Keratinocyte (primary cell): ENCODE data around the gene TOP1. TPM values are rescaled to one million over a fixed set of nuclear protein-coding genes. Genes with fewer than 3 reads are reported as not detected.
"Not testable (repeated sequence)": the region's sequence is repeated elsewhere in the genome, so short reads cannot be mapped to it uniquely, and the experiment has no call there.

Source experiments
- DNase-seq: peaks from one replicate; pipeline ENCODE4 v3.0.0-alpha.2; 2011; ENCODE audit warnings: low read depth, missing footprints, low spot score
- FAIRE-seq: peaks from 2 replicates; lab custom pipeline; 2011; peaks lifted over from hg19 to GRCh38; lab: Jason Lieb, UNC
- H2AFZ ChIP-seq: 2 replicates; pipeline ENCODE4 v1.6.0; 2012; ENCODE audit warnings: low read length, control low read depth, inconsistent platforms; ENCODE audit not compliant: control insufficient read depth
- H3K27ac ChIP-seq: 2 replicates; pipeline ENCODE4 v1.5.1; 2011; ENCODE audit warnings: low read length; ENCODE audit not compliant: control insufficient read depth, insufficient read depth
- H3K27me3 ChIP-seq: 3 replicates; pipeline ENCODE4 v1.6.0; 2011; ENCODE audit warnings: low read length; ENCODE audit not compliant: control insufficient read depth, insufficient read depth; ENCODE audit errors: extremely low read depth
- H3K36me3 ChIP-seq, 2 experiments: 2 replicates in 1 of 2; 3 replicates in 1 of 2; pipeline ENCODE4 v1.5.1; 2011; ENCODE audit warnings: low read length in 2 of 2, mild to moderate bottlenecking in 1 of 2; ENCODE audit not compliant: control insufficient read depth in 2 of 2, insufficient read depth in 2 of 2; ENCODE audit errors: extremely low read depth in 1 of 2
- H3K4me1 ChIP-seq: 3 replicates; pipeline ENCODE4 v1.5.1; 2011; ENCODE audit warnings: low read length; ENCODE audit not compliant: control insufficient read depth, insufficient read depth; ENCODE audit errors: extremely low read depth
- H3K4me2 ChIP-seq: 3 replicates; pipeline ENCODE4 v1.6.0; 2011; ENCODE audit warnings: low read depth, low read length; ENCODE audit not compliant: control insufficient read depth, insufficient read depth; ENCODE audit errors: extremely low read depth
- H3K4me3 ChIP-seq, 3 experiments: fragments of 200-600 bp in 1 of 3; sonication (generic) in 1 of 3; 2 replicates in 2 of 3; 3 replicates in 1 of 3; pipeline ENCODE4 v1.5.1; 2011 to 2016; ENCODE audit warnings: low read length in 3 of 3, mild to moderate bottlenecking in 3 of 3, control low read depth in 2 of 3, inconsistent platforms in 1 of 3, low read depth in 1 of 3, mixed read lengths in 1 of 3, mixed run types in 1 of 3, moderate library complexity in 1 of 3; ENCODE audit not compliant: control insufficient read depth in 2 of 3, insufficient read depth in 2 of 3; ENCODE audit errors: extremely low read depth in 1 of 3
- H3K79me2 ChIP-seq: 2 replicates; pipeline ENCODE4 v1.6.0; 2012; ENCODE audit warnings: low read length; ENCODE audit not compliant: control insufficient read depth, insufficient read depth
- H3K9ac ChIP-seq: 3 replicates; pipeline ENCODE4 v1.6.0; 2011; ENCODE audit warnings: low read length; ENCODE audit not compliant: control insufficient read depth, insufficient read depth; ENCODE audit errors: extremely low read depth
- H3K9me1 ChIP-seq: 3 replicates; pipeline ENCODE4 v1.6.0; 2011; ENCODE audit warnings: low read length; ENCODE audit not compliant: control insufficient read depth, insufficient read depth; ENCODE audit errors: extremely low read depth
- H3K9me3 ChIP-seq: 2 replicates; pipeline ENCODE4 v1.5.1; 2012; ENCODE audit warnings: low read depth, low read length; ENCODE audit not compliant: control insufficient read depth
- H4K20me1 ChIP-seq: 3 replicates; pipeline ENCODE4 v1.6.0; 2011; ENCODE audit warnings: low read length; ENCODE audit not compliant: control insufficient read depth, insufficient read depth; ENCODE audit errors: extremely low read depth
- EZH2 ChIP-seq: IDR thresholded peaks from one replicate; pipeline ENCODE4 v1.6.1; 2012; ENCODE audit warnings: inconsistent platforms, mild to moderate bottlenecking, low read length, moderate library complexity
- dilution Hi-C: fragments of 300-500 bp; cut with MboI; formaldehyde crosslinking; loops from one replicate; pipeline ENCODE4 v1.7.0; 2020; ENCODE audit warnings: low sequenced_read_pairs; ENCODE audit not compliant: extremely low pct_ligation_motif_present
- polyA plus RNA-seq, 5 experiments: library from polyadenylated mRNA; depleted of rRNA in 3 of 5; stranded (reverse) in 3 of 5; stranded (forward) in 1 of 5; unstranded in 1 of 5; fragments of >200 nt; gene quantifications; 1 replicate in 1 of 5; 2 replicates in 3 of 5; 3 replicates in 1 of 5; pipeline versions ENCODE4 v1.2.1 to v1.2.3, GENCODE V29; 2011 to 2012; ENCODE audit warnings: missing spikeins in 2 of 5, low read depth in 1 of 5, low replicate concordance in 1 of 5
- TF ChIP-seq, protein P1 (sequence below), 3 experiments: IDR thresholded peaks in 1 of 3; conservative IDR thresholded peaks in 1 of 3; optimal IDR thresholded peaks in 1 of 3; 2 replicates in 2 of 3; 3 replicates in 1 of 3; pipeline versions ENCODE3 to v1.5.1; 2011; ENCODE audit warnings: low read length in 3 of 3, mild to moderate bottlenecking in 3 of 3, moderate library complexity in 2 of 3, control low read depth in 1 of 3, inconsistent platforms in 1 of 3; ENCODE audit not compliant: insufficient read depth in 2 of 3; ENCODE audit errors: extremely low read depth in 1 of 3

TOP1 gene
- polyA plus RNA-seq, 1 donor (not counting 4 experiments of a cell fraction or from before 2014, with no cell fraction given) = 25.2 TPM

DNA sequence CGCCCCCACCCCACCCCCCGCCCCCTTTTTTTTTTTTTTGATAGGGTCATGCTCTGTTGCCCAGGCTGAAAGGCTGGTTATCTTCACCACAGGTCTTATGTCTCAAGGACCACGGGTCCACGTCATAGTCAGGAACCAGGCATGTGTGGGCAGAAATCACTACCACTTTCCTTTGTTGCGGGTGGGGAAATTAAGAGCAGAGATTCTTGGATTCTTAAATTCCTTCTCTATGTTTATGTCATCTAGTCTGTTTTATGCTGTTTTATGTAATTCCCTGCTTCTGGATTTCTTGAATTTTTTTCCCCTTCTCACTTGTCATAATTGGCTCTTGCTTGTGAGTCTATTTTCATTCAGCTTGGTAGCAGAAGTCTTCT lies 82.9 kb downstream of the TOP1 start:
- no peaks in the 10 kb centered on the region for H4K20me1 ChIP-seq
- H3K27me3 ChIP-seq = no peaks in the 10 kb centered on the region
- TF ChIP-seq, protein P1, sequence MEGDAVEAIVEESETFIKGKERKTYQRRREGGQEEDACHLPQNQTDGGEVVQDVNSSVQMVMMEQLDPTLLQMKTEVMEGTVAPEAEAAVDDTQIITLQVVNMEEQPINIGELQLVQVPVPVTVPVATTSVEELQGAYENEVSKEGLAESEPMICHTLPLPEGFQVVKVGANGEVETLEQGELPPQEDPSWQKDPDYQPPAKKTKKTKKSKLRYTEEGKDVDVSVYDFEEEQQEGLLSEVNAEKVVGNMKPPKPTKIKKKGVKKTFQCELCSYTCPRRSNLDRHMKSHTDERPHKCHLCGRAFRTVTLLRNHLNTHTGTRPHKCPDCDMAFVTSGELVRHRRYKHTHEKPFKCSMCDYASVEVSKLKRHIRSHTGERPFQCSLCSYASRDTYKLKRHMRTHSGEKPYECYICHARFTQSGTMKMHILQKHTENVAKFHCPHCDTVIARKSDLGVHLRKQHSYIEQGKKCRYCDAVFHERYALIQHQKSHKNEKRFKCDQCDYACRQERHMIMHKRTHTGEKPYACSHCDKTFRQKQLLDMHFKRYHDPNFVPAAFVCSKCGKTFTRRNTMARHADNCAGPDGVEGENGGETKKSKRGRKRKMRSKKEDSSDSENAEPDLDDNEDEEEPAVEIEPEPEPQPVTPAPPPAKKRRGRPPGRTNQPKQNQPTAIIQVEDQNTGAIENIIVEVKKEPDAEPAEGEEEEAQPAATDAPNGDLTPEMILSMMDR (optimal IDR thresholded peaks at IDR 0.05 in 1 of 3, IDR thresholded peaks at IDR 0.05 in 1 of 3, conservative IDR thresholded peaks at IDR 0.05 in 1 of 3; ENCODE audit: extremely low read depth in 1 of 3, insufficient read depth in 2 of 3, low read length in 3 of 3) = no peak
- TF ChIP-seq EZH2 = no peak
- H3K9me1 ChIP-seq = no peaks in the 10 kb centered on the region
- H3K9ac ChIP-seq = no peak overlapping the region
- no peak for DNase-seq
- dilution Hi-C loops = no loop called here
- no peak overlapping the region for H3K4me3 ChIP-seq
- H3K9me3 ChIP-seq = no peaks in the 10 kb centered on the region
- no peak overlapping the region for H3K27ac ChIP-seq
- peaks cover 28 to 46% of the 10 kb centered on the region in 2 experiments for H3K36me3 ChIP-seq
- FAIRE-seq = no peak
- H2AFZ ChIP-seq = no peak overlapping the region
- H3K4me1 ChIP-seq = no peaks in the 10 kb centered on the region
- H3K79me2 ChIP-seq = no peaks in the 10 kb centered on the region
- no peak overlapping the region for H3K4me2 ChIP-seq

DNA sequence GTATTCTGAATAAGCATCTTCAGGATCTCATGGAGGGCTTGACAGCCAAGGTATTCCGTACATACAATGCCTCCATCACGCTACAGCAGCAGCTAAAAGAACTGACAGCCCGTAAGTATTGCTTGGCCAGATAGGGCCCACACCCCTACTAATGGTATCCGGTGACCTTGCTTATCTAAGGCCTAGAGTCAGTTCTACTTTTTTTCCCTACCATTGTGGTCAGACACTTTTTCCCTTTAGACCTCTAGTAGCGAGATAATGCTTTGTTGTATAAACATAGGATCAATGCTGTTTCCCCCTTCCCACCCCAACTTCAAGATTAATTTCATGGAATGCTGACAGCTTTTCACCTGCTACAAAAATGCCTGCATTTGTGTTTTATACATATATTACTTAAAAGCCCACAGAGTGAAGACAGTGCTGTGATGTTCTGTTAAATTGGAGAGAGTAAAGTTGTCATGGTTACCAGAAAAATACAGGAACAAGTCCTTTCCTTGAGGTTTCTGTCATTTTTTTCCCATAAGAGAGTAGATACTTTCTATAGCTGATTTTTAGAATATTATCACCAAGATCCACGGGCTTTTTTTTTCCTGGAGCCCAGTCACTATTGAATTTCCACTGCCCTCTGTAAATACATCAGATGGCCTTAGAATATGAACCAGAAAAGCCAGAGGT lies 87.8 kb downstream of the TOP1 start:
- Histone ChIP-seq H3K9me1 (no peaks in the 10 kb centered on the region), H3K36me3 (peaks cover 40 to 52% of the 10 kb centered on the region in 2 experiments), H3K27ac (no peak overlapping the region), H3K4me2 (no peak overlapping the region), H3K79me2 (no peaks in the 10 kb centered on the region), H3K4me3 (no peak overlapping the region), H3K9me3 (no peaks in the 10 kb centered on the region), H3K9ac (no peak overlapping the region), H3K4me1 (no peaks in the 10 kb centered on the region), H2AFZ (no peak overlapping the region), H3K27me3 (no peaks in the 10 kb centered on the region), H4K20me1 (no peaks in the 10 kb centered on the region)
- FAIRE-seq (no peak), DNase-seq (no peak)
- TF ChIP-seq, protein P1 (optimal IDR thresholded peaks at IDR 0.05 in 1 of 3, IDR thresholded peaks at IDR 0.05 in 1 of 3, conservative IDR thresholded peaks at IDR 0.05 in 1 of 3; ENCODE audit: extremely low read depth in 1 of 3, insufficient read depth in 2 of 3, low read length in 3 of 3) = no peak
- dilution Hi-C loops = no loop called here

DNA sequence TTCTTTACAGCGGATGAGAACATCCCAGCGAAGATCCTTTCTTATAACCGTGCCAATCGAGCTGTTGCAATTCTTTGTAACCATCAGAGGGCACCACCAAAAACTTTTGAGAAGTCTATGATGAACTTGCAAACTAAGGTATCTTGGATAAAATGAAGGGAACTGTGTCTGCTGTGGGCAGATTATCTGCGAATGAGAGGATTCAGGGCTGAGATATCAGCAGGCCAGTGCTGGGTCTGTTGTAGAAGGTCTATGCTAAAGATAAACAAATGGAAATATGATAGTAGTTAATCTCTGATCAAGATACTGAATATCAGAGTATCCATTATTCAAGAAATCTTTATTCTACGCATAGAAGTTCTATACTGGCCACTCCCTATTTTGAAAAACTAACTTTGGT lies 89.5 kb downstream of the TOP1 start:
- DNase-seq, H3K9ac ChIP-seq, FAIRE-seq, H3K27me3 ChIP-seq, H3K4me1 ChIP-seq, H3K4me3 ChIP-seq, H4K20me1 ChIP-seq, H3K9me1 ChIP-seq, H3K79me2 ChIP-seq, dilution Hi-C loops, H2AFZ ChIP-seq, H3K9me3 ChIP-seq, H3K4me2 ChIP-seq, H3K27ac ChIP-seq: not testable (repeated sequence)
- peaks cover 50 to 60% of the 10 kb centered on the region in 2 experiments for H3K36me3 ChIP-seq
